GM21423 (cell line): ENCODE results near the gene ITPK1.

Experiments
- ATAC-seq: cut with Tn5 transposase; IDR thresholded peaks from one replicate; pipeline ENCODE4 v1.9.1; 2021; ENCODE audit warnings: mild to moderate bottlenecking, moderate library complexity; ENCODE audit not compliant: unreplicated experiment

ITPK1 gene

DNA sequence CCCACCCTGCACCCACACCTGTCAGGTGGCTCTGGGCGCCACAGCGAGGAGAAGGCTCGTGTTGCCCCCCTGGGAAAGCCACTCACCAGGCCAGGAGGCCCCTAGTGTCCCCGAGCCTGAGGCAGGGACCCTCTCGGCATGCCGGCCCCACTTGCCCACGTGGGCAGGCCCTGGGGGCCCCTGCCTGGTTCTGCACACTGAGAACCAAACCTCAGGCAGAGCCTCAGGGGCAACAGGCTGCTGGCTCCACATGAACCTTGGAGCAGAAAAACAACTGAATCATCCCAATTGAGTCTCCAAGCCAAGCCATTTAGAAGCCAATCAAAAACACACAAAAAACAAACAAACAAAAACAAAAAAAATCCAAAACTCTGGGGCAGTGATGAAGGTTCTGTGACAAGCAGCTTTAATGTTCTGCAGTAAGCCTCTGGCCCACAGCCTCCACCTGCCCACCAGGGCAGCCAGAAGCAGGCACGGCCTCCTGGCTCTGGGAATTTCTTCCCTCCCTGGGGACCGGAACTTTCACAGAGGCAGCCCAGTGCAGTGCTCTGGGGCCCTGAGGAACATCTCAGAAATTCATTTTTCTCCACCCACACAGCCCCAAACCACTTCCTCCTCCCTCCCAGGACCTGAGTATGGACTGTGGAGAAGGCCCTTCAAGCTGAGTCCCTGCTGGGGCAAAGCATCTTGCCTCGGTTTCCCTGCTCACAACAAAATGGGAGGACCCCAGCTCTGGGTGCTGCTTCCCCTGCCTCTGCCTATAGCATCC, 102.6 kb downstream of the ITPK1 start:
- ATAC-seq, result peak; percentile 39

DNA sequence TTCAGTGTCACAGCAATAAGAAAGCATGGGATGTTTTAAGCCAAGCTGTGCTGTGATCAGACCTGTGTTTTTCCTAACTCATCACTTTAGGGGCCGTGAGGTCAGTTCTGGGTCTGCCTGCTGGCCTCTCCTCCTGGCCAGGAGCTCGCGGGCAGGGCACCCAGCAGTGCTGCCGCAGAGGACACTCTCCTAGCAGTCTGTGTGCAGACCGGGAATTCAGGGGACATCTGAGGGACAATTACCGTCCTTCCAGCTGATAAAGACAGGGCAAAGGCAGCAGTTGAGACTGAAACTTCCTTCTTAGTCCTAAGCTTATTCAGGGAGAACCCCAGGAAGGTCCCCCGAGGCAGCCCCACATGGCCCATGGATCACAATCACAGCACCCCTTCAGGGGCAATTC, 103.2 kb downstream of the ITPK1 start:
- no peak for ATAC-seq

DNA sequence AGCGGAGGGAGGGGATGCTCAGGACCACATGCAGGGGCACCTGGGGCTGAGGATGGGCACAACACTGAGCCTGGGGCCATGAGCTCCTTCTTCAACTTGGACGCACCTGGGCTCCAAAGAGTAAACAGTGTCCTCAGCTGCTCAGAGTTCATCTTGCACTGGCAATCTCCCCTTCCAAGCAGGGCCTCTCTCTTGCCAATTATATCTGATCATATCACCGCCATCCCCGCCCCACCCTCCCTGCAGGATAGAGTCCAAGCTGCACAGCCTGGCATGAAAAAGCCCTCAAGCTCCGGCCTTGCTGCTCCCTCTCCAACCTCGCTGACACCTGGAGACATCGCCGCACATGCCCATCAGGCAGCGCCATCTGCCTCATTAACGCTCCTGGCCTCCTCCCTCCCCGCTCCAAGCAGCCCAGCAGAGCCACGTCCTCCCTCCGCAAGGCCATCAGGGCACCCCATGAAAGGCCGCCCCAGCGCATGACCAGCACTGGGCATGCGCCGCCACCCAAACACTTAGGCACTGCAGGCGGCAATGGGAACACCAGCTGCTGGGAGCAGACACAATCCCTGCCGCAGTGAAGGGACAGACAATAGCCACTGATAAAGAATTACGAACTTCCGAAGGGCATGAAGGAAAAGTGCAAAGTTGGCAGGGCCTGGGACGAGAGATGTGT, 103.9 kb downstream of the ITPK1 start:
- ATAC-seq, result no peak

DNA sequence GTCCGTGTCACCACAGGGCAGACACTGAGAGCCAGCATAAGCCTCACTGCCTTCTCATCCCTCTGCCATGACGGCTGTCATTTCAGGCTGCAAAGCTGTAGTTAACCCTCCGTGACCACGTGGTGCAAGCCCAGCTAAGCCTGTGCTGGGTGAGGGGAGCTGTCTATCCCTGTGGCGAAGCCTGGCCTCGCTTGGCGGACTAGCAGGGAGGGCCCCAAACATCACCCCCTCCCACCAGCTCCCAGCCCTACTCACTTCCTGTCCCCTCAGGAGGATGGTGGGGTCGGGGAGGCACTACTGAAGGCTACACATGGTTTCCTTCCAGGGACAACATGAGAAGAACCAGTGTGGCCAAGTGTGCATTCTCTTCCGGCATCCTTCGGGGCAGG, 104.6 kb downstream of the ITPK1 start:
- ATAC-seq, result no peak

DNA sequence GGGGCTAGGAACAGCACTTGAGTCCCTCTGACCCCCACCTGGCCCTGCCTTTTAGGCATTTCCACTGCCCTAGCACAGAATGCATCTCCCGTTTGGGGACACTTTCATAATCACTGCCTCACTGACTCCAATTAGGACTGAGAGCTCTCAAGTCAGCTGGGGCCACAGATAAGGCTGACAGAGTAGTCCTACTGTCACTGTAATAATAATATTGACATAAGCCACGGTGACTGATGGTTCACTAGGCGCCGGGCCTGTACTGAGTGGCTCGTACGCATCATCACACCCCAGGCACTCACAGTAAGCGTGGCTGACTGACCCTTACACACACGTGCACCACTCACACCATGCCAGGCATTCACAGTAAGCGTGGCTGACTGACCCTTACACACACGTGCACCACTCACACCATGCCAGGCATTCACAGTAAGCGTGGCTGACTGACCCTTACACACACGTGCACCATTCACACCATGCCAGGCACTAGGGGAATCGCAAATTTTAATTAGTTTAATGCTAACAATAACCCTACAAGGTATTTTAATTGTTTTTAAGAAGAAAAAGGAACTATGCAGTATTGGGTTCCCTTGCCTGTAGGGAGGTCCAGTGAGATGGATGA, 105.1 kb downstream of the ITPK1 start:
- no peak for ATAC-seq

DNA sequence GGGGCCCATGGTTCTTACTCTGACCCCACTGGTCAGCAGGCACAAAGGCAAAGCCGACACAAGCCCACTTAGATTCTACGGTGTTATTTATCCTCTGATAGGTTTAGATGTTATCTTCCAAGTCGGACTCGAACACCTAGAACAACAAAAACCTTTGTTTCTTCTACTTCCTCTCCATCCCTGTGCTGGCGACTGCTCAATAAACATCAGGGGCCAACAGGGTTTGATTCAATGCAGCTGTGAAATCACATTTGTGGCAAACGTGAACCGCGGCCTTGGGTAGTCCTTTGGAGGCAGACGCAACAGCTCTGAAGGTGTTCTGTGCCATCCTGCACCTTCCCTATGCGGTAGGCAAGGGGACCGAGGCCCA, 105.6 kb downstream of the ITPK1 start:
- ATAC-seq, result no peak

DNA sequence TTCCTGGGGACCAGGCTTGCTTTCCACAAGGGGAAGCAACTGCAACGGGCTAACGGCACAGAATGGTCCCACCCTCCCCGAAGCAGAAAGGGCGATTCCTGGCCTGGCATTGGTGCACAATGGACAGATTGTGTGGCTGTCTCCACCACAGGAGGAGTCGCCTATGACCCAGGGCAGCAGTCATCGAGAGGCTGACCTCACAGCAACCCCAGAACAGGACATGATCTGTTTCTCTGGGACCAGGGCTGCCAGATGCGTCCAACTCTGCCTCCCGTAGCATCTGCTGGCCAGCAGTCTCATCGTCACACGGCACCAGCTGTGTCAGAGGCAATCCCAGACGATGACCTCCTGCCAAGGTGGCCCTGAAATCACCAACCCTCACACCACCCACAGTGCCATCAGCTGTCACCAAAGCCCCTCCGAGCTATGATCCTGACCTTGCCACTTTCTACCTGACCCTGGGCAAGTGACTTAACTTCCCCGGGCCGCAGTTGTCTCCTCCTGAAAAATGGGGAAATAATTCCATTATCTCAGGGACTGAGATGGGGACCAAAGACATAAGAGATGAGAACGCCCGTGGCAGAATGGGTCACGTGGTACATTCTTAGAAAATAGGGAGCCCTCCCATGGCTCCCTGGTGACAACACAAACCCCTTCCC, 106.1 kb downstream of the ITPK1 start:
- ATAC-seq, result no peak

DNA sequence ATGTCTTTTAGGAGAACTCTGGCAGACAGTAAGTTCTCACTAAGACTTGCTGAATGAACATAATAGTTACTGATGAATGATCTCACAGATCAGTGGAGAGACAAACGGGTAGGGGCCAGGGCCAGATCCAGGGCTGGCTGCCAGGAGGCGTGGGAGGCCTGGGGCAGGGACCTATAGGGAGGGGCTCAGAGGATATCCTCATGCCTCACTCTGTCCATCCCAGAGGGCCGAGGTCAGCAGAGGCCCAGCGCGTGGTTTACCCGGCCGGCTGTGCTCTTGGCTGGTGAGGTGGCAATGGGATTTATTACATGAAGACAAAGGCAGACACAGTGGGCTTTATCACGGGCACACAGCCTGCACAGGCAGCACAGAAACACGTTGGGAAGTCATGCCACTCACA, 107.3 kb downstream of the ITPK1 start:
- ATAC-seq, result no peak

DNA sequence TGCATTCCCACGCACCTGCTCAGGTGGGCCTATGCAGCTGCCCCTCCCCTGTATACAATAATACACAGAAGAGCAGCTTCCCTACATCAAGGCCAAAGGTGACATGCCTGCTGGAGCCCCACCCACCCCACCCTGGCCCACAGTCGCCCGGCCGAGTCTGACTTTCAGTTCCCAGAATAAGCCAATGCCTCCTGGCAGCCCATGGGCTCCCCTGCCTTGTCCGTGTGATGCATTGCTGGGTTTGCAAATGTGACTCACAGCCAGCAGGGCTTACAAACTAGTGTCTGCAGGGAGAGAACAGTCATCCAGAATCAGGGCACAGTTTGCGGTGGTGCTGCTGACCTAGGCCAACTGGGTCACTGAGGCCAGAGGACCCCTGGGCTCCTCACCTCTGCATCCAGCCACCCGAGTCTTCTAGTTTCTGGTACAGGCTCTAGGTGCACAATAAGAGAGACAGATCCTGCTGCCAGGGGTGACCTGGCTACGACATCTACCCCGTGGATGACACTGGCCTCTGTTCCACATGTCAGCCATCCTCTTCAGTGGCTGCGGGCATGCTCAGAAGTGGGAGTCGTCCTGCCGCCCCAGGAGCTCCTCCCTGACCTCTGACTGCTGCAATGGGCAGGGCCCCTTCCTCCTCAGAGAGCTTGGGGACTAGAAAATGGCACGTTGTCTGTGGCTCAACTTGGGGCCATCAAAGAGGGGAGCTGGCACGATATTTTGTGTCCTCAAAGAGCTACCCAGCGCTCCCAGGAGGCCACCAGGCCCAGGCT, 108.3 kb downstream of the ITPK1 start:
- ATAC-seq, result peak; percentile 58

DNA sequence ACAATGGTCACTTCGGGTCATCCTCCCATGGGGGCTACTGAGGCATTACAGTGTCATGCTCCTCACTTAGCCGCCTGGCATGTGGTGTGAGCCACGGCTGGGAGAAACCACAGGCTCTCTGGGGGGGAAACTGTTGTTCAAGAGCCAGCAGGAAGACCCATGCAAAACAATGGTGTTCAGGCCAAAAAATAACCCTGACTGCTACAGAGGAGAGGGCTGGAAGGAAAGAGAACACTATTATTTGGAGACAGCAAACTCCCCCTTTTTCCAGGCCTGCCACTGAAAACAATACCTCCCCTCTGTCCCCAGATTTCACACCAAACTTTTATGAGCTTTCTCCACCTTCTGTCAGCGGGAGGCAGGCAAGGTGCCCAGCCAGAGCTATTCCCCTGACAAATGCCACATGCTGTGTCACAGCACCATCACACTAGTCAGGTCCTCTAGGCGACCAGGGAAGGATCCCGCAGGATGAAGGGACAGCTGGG, 109.1 kb downstream of the ITPK1 start:
- ATAC-seq, result no peak

DNA sequence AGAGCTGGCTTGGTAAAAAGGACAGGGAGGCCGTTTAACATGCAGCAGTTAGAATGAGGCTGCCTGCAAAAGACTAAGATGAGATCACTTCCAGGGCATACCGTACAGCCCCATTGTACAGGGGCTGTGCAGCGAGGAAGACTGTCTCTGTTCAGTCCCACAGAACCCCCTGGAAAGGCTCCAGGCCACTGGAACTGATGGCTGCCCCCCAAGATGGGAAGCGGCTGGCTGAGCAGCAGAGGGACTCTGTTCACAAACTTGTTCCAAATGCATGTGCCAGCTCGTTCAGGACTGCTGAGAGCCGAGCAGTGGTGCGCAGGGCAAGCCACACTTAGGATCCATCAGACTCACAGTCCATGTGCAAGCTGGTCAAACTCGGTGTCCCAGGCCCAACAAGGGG, 109.9 kb downstream of the ITPK1 start:
- no peak for ATAC-seq

DNA sequence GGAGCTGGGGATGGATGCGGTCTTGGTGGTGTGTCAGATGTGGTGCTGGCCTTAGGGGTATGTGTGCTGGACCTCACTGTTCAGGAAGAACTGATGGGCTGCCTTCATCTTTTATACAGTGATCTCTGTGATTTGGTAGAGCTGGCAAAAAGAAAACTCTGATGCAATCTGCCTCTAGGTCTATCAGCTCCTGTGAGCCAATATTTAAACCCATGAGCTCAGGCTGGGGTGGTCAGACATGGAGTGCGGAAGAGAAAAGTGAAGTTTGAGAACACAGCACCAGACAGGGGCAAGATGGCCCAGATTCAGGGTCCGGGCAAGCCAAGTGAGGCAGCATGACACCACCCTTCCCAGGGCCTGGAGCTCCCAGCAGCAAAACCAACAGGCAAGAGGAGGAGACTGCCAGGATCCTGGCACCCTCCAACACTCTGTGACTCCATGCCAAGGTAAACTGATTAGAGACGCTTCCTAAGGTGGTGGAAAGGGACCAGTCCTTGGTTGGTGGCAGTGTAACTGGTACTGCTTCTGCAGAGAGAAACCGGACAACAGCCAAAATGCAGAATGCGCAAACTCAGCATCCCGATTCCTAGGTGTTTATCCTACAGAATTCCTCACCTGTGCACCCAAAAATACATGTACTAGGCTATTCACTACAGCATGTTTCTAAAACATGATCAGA, 110.5 kb downstream of the ITPK1 start:
- no peak for ATAC-seq

DNA sequence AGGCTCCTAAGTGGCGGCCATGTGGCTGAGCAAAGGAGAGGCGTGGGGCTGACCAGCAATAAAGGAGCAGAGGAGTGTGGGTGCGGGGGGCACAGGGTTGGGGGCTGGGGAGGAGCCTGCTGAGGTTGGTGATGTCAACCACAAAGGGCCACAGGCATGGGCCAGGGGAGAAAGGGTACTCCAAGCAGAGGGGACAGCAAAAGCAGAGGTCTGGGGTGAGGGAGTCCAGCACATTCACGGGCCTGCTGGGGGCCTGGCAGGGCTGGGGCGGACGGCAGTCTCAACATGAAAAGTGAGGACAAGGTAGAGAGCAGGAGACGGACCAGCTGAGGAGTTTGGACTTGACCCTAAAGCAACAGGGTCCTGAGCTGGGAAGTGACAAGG, 111.0 kb downstream of the ITPK1 start:
- ATAC-seq, result no peak

DNA sequence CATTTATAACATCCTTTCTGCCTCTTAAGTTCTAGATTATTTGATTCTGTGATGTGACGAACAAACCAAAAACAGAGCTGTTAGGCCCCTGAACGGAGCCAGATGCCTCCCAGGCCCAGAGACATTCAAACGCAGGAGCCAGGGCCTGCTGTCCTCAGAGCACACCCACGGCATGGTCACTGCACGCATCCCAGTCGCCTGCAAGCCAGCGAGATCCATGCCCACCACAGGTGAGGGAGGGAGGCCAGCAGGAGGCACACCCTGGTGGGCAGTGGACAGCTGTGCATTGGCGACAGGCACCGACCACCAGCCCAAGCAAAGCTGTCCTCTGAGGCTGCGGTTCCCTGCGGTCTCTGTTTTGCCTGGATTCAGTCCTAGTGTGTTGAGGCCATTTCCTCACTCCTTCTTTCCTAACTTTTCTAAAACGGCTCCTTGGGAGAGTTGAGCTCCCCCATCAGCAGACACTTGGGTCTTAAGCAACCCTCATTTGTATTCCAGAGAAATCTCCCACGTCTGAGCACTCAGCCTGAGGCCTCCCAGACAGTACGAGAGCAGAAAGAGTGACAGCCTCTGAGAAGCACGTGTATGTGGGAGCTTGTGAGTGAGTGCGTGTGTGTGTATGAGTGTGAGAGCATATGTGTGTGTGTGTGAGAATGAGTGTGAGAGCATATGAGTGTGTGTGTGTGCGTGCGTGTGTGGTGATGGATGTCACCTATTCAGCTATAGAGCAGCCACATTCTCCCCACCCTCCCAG, 111.6 kb downstream of the ITPK1 start:
- ATAC-seq, result no peak

DNA sequence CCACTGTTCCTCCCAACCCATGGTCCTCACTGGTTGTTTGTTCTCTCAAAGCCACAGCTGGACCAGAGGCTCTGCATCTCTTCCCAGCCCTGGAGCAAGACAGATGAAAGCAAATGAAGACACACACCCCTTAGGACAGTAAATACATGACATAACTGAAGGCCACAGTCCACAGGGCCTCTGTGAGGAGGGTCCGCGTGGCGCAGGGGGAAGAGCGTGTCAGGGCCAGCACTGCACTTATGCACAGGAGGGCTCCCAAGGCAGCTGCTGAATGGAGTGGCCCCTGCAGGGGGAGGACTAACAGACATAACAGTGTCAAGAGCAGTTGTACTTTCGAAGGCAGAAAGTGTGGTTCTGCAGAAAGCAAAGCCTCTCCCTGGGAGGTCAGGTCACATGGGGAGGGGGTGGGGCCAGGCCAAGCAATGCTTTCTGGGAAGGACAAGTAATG, 112.8 kb downstream of the ITPK1 start:
- no peak for ATAC-seq

DNA sequence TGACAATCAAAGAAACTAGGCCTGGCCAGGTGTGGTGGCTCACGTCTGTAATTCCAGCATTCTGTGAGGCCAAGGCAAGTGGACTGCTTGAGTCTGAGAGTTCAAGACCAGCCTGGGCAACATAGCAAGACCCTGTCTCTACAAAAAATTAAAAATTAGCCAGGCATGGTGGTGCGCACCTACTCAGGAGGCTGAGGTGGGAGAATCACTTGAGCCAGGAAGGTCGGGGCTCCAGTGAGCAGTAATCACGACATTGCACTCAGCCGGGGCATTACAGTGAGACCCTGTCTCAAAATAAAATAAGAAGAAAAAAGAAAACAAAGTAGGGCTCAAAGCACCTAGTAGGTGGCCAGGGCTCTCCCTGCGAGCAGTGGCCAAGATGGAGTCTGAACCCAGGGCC, 113.7 kb downstream of the ITPK1 start:
- ATAC-seq, result no peak

DNA sequence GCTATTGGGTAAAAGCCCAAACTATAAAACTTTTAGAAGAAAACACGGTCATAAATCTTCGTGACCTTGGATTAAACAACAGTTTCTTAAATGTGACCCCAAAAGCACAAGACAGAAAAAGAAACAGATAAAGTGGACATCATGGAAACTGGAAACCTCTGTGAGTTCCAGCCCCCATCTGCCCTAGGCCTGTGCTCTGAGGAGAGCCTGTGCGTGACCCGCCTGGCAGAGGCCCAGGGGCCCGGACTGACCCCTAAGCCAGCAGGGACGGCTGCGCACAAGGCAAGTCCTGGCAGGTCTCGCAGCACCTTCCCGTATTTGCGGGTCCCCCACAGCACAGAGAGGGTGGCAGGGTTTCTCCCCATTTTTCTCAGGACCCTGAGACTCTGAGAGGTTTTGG, 116.8 kb downstream of the ITPK1 start:
- ATAC-seq, result no peak

DNA sequence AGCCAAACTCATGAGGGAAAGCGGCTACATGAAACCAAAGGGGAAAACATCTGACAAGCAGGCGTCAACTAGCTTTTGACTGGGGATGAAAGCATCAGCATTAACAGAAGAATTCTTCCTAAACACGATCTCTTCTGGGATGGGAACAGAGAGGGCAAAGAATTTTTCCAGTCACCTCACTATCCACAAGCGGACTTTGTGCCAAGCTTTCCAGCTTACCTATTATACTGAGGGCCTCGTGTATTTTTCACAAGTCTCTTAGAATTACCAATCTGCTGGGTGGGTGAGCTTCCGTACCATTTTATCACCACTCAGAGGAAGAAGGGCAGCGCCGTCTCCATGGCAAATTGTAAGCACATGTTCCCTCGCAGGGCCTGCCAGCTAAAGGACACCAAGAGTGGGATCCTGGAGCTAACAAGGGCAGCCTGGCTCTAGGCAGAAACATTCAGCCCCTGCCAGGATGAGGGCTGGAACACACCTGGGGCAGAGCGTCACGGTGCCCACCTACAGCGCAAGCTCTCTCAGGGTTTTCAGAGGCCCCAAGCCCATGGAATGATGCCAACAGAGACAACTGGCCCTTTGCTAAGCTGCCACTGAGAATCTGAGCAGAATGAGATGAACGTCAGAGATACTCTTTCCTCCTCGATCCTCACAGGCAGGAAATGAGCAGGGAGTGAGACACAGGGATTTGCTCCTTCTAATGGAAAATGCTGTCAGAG, 118.2 kb downstream of the ITPK1 start:
- ATAC-seq, result no peak

DNA sequence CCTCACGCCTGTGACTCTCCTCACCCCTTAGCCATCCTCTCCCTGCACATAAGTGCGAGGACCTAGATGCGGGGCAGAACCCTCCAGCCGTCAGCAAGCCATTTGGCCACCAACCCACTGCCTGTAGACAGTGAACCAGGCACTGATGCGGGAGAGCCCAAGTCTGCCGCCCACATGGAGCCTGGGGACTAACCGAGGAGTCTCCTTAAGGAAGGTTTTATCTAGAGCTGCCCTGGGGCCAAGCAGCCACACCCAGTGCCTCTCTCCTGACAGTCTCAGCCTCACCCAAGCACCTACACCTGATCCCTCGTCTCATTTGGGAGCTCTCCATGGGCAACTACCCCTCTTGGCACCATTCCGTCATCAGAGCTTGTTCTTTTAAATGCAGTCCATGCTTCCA, 120.1 kb downstream of the ITPK1 start:
- no peak for ATAC-seq
